Measurements from ENCODE around the gene VSX1. TPM values are rescaled to one million over a fixed set of nuclear protein-coding genes. Genes with fewer than 3 reads are reported as not detected.

The VSX1 gene
- total RNA-seq, 1 donor = not detected

Other genes with a start within 250 kb of the VSX1 start
- not detected in 2 replicates for gene CST7, start 132.9 kb downstream of the VSX1 start, total RNA-seq
- 69.2 and 70.2 TPM in 2 replicates for gene APMAP, start 89.4 kb downstream of the VSX1 start, total RNA-seq
- gene ACSS1, start 24.0 kb downstream of the VSX1 start, total RNA-seq = 1.4 and 2.1 TPM in 2 replicates
- gene ENTPD6, start 113.6 kb upstream of the VSX1 start, total RNA-seq = 50.7 and 55.1 TPM in 2 replicates
- 191 and 194 TPM in 2 replicates for gene PYGB, start 165.9 kb upstream of the VSX1 start, total RNA-seq